ENCODE results near the gene ANAPC16.

The ANAPC16 gene

GRCh38 chr10:72260239-72260975 is 44.6 kb downstream of the ANAPC16 start:
- H3K36me3 ChIP-seq, result no peaks in the 10 kb centered on the region

GRCh38 chr10:72260976-72261783 is 45.4 kb downstream of the ANAPC16 start:
- peak; percentile 87 for DNase-seq
- H3K27me3 ChIP-seq (ENCODE audit: insufficient read depth, low read depth, severe bottlenecking), result no peaks in the 10 kb centered on the region
- no peaks in the 10 kb centered on the region for H3K36me3 ChIP-seq
- H3K9me3 ChIP-seq (ENCODE audit: severe bottlenecking), result peaks cover 2% of the 10 kb centered on the region
- peak overlapping the region; percentile 84 for H3K27ac ChIP-seq
- H3K4me3 ChIP-seq (ENCODE audit: low read depth, low read length), result peak overlapping the region; percentile 49
- 0 out of 2 replicates have a peak, but pooled peaks have one; percentile 22 for TF ChIP-seq CTCF (IDR thresholded peaks at IDR 0.05; ENCODE audit: low read depth, low read length)

More at GRCh38 chr10:72260239-72260975, 44.6 kb downstream of the ANAPC16 start:
- Histone ChIP-seq H3K27me3 (ENCODE audit: insufficient read depth, low read depth, severe bottlenecking) (no peaks in the 10 kb centered on the region), H3K27ac (peak overlapping the region; percentile 84), H3K9me3 (ENCODE audit: severe bottlenecking) (peaks cover 2% of the 10 kb centered on the region), H3K4me3 (ENCODE audit: low read depth, low read length) (peak overlapping the region; percentile 49)
- DNase-seq, result no peak
- TF ChIP-seq CTCF (IDR thresholded peaks at IDR 0.05; ENCODE audit: low read depth, low read length), result no peak

- H3K36me3 ChIP-seq, result no peaks in the 10 kb centered on the region
- no peak for DNase-seq
- H3K4me3 ChIP-seq (ENCODE audit: low read depth, low read length), result peak overlapping the region; percentile 49
- H3K27ac ChIP-seq, result peak overlapping the region; percentile 84
- TF ChIP-seq CTCF (IDR thresholded peaks at IDR 0.05; ENCODE audit: low read depth, low read length), result no peak
- H3K27me3 ChIP-seq (ENCODE audit: insufficient read depth, low read depth, severe bottlenecking), result no peaks in the 10 kb centered on the region
- peaks cover 2% of the 10 kb centered on the region for H3K9me3 ChIP-seq (ENCODE audit: severe bottlenecking)
Measured at GRCh38 chr10:72261784-72262404, 46.1 kb downstream of the ANAPC16 start.

DNA sequence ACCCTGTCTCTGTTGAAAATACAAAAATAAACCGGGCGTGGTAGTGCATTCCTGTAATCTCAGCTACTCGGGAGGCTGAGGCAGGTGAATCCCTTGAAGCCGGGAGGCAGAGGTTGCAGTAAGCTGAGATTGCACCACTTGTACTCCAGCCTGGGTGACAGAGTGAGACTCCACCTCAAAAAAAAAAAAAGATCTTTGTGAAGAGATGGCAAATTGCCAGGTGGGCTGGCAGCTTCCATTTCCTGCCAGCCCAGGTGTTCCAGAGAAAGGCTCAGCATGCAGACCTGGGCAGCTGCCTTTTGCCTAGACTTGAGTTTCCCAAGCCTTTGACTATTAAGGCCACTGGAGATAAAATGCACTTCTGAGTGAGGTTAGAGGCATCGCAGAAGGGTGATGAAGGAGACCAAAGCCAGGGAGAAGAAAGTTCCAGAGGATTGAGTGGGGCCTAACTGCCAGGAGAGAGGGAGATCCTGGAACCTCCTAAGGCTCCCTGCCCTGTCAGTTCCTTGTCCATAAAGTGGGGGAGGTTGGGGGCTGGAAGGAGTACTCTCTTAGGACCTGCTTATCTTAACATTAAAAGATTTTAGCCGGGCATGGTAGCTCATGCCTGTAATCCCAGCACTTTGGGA is 47.9 kb downstream of the ANAPC16 start:
- H3K27ac ChIP-seq, result no peak overlapping the region
- H3K9me3 ChIP-seq (ENCODE audit: severe bottlenecking), result peaks cover 2% of the 10 kb centered on the region
- no peak for TF ChIP-seq CTCF (IDR thresholded peaks at IDR 0.05; ENCODE audit: low read depth, low read length)
- no peaks in the 10 kb centered on the region for H3K27me3 ChIP-seq (ENCODE audit: insufficient read depth, low read depth, severe bottlenecking)
- DNase-seq, result no peak
- H3K4me3 ChIP-seq (ENCODE audit: low read depth, low read length), result no peak overlapping the region
- H3K36me3 ChIP-seq, result no peaks in the 10 kb centered on the region

GRCh38 chr10:72264536-72264935 is 48.7 kb downstream of the ANAPC16 start:
- no peak for DNase-seq
- Histone ChIP-seq H3K4me3 (ENCODE audit: low read depth, low read length) (no peak overlapping the region), H3K27ac (no peak overlapping the region), H3K9me3 (ENCODE audit: severe bottlenecking) (peaks cover 2% of the 10 kb centered on the region), H3K36me3 (no peaks in the 10 kb centered on the region), H3K27me3 (ENCODE audit: insufficient read depth, low read depth, severe bottlenecking) (no peaks in the 10 kb centered on the region)
- no peak for TF ChIP-seq CTCF (IDR thresholded peaks at IDR 0.05; ENCODE audit: low read depth, low read length)

Data from WERI-Rb-1 (cell line).